Activated CD8-positive, alpha-beta memory T cell treated with anti-CD3 and anti-CD28 coated beads, Interleukin-2, amount 50 U/mL, for 1 hour (primary cell): ENCODE results near the gene RAD9B.
"Not testable (repeated sequence)": the region's sequence is repeated elsewhere in the genome, so short reads cannot be mapped to it uniquely, and the experiment has no call there.

Source experiments
- DNase-seq: peaks from one replicate; pipeline ENCODE4 v3.0.0-alpha.2; 2020; ENCODE audit errors: extremely low read depth

The RAD9B gene

DNA sequence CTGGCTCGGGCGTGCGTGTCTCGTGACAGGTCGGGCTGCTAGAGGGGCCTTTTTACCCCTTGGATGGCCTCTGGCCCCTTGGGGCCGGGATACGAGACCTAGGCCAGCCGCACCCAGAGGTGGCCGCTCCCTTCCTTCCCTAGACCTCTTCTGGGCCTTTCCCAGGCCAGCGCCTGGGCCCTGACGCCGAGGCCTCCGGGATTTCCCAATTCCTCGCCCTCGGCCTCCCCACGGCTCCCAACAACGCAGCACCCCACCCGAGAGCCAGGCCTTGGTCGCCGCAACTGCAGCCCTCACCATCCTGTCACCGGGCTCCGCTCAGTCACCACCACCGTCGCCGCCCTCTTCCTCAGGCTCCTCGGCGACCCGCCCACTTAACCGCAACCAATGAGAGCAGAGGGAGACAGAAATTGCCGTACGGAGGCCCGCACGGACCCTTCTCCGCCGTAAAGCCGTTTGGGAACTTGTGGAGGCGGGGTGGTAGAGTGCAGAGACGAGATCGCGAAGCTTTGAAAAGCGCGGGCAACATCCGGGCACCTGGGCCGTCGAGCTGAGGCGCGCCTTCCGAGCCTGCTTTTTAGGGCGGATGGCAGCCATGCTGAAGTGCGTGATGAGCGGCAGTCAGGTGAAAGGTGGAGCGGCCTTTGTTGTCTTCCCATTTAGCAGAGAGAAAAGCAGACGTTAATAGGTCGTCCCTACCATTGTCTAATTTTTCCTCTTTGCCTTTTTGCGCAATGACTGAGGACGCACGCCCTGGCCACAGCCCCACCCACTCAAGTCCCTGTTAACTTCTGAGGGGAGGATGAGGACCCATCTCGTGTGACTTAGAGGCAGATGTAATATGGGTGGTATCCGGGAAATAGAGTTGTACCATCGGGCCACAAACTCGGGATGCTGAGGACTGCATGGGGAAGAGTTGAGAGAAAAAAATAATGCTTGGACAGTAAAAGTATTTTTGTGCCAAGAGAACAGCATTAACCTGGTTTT lies at the start of gene RAD9B, which contains the start of gene VPS29:
RAD9B (plus strand) TSS at position 580 of the 987 bp plus-strand sequence; CDS start at position 587, 7 bp downstream.
VPS29 (minus strand) TSS at position 360 of the 987 bp plus-strand sequence; CDS start at position 300, 60 bp downstream.
- peak; percentile 98 for DNase-seq

DNA sequence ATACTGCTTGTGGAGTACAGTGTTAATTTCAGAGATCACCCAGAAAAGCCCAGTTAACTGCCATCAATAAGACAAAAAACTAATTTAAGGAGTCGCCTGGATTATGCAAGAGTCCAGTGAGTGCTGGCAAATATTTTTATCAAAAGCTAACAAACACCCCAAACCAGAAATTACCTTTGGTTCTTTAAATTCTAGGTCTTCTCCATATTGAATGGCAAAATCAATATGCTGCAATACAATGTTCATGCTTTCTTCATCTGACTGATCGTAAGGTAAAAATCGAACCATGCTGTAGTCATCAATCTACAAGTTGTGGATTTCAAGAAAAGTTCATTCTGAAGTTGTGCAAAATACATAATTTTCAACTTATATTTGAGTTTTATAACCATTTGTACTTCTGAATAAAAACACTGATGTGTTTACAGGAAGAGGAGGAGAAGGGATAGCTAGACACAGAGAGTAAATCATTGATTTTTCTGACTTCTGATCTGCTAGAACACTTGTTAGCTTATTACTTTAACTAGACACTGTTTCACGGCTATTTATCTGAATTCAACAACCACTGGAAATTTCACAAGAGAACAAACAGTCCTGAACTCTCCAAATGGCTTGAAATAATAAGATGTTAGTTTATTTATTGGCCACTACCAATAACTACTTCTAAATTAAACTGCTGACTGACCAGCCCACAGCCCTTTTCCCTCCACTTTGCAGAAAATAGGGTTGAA lies 48.4 kb upstream of the RAD9B start:
- no peak for DNase-seq

GRCh38 chr12:110458756-110459155 lies 43.4 kb upstream of the RAD9B start:
- DNase-seq: no peak

DNA sequence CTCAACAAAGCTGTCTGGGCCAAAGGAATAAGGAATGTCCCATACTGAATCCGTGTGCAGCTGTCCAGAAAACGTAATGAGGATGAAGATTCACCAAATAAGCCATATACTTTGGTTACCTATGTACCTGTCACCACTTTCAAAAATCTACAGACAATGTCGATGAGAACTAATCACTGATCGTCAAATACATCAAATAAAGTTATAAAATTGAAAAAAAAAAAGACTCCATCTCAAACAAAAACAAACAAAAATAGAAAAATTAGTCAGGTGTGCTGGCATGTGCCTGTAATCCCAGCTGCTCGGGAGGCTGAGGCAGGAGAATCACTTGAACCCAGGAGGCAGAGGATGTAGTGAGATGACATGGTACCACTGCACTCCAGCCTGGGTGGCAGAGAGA lies 40.9 kb upstream of the RAD9B start:
- not testable (repeated sequence) for DNase-seq

DNA sequence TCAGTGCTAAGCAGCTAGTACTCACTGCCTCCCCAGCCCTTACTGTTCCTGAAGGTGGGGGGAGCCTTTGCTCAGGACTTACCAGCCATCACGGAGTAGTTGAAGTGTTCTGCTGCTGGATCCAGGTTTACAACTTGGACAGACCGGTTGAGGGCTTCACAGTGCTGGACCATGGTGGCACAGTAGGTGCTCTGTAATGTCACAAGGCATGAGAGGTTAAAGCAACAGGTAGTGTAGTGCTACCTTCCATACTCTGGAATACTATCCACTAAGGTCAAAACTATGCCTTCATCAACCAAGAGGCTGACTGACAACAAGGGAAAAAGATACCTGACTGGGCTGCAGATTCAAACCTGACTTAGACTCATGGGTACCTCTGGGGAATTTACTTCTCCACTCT lies 37.1 kb upstream of the RAD9B start:
- DNase-seq: no peak

DNA sequence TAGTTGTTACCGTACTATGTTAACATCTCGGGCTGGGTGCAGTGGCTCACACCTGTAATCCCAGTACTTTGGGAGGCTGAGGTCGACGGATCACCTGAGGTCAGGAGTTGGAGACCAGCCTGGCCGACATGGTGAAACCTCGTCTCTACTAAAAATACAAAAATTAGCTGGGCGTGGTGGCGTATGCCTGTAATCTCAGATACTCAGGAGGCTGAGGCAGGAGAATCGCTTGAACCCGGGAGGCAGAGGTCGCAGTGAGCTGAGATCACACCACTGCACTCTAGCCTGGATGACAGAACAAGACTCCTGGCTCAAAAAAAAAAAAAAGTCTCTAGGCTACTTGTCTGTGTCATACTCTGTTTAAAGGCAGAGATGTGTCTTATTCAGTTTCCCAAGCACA lies 36.4 kb upstream of the RAD9B start:
- DNase-seq: not testable (repeated sequence)

- DNase-seq: no peak
These were observed 35.3 kb upstream of the RAD9B start for GRCh38 chr12:110466791-110467190.

GRCh38 chr12:110467847-110468213 lies 34.3 kb upstream of the RAD9B start:
- no peak for DNase-seq

DNA sequence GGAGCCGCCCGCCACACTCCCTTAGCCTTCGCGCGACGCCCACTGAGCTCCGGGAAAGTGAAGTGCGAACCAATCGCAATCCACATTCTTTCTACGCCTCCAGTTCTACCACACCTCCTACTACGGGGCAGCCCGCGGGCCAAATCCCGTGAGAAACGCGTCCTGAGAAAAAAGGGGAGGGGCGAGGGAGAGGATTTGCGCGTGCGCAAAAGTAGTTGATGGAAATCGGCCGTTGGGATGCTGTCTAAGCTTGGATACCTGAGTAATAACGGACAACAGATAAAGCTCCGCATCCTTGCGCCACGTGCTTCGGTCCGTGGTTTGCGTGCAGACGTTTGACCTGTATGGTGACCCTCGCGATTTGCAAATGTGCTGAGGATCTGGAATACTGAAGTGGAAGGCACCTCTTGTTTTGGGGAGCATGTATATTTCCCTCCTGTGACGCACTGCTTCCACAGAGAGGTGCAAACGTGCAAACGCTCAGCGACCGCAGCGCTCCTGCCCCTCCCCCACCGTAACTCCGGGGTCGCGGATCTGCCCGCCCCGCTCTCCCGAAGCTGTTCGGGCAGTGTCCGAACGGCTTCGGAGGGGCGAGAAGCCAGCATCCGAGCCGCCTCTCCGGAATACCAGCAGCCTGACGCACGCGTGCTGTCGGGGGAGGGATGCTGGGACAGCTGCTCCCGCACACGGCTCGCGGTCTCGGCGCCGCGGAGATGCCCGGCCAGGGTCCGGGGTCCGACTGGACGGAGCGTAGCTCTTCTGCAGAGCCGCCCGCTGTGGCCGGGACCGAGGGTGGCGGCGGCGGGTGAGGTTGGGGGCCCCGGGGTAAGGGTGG lies 33.7 kb upstream of the RAD9B start, which contains the start of the genes FAM216A and GPN3:
FAM216A (plus strand) TSS at position 632 of the 835 bp plus-strand sequence; CDS start at position 663, 31 bp downstream.
GPN3 (minus strand) TSS at position 44 of the 835 bp plus-strand sequence. CDS start 54 bp downstream, outside the sequence.
- peak; percentile 83 for DNase-seq

- no peak for DNase-seq
These were observed 26.7 kb upstream of the RAD9B start for GRCh38 chr12:110475426-110475825.

GRCh38 chr12:110498984-110499706 lies 3.0 kb upstream of the RAD9B start:
- DNase-seq: no peak

- no peak for DNase-seq
These were observed 756 bp upstream of the RAD9B start for GRCh38 chr12:110501399-110501751.

- DNase-seq: no peak
These were observed 1.3 kb downstream of the RAD9B start for GRCh38 chr12:110503432-110503831.

- DNase-seq: no peak
These were observed 3.2 kb downstream of the RAD9B start for GRCh38 chr12:110505332-110505731.

DNA sequence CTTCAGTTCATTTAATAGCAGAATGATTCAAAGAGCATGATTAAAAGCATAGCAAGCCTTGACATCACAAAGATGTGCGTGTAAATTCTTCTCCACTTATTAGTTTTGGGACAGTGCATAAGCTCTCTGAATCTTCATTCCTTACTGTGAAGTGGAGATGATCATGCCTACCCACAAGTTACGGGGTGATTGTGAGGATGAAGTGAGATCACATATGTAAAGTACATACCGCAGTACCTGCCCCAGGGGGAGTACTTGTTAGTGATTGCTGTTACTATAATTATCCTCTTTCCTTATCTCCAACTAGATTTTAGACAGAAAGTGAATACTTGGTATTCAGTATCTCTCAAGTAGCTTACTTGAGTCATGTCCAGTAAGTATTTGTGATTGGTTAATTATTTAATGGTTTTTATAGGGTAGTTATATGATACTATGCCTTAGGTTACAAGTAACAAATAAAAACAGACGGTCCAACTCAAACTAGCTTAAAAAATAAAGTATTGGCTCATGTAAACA lies 6.0 kb downstream of the RAD9B start:
- DNase-seq: no peak

DNA sequence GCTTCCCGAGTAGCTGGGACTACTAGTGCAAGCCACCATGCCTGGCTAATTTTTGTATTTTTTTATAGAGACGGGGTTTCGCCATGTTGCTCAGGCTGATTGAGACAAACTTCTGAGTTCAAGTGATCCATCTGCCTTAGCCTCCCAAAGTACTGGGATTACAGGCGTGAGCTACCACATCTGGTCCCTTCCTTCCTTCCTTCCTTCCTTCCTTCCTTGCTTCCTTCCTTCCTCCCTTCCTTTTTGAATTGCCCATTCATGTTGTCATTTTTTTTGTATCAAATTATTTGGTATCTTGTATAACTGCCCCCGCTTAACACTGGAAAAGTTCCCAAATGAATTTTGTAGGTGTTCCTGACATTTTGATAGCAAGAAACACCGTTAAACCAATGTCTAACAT lies 11.7 kb downstream of the RAD9B start:
- no peak for DNase-seq

GRCh38 chr12:110514363-110514762 lies 12.2 kb downstream of the RAD9B start:
- DNase-seq: no peak

- no peak for DNase-seq
These were observed 14.9 kb downstream of the RAD9B start for GRCh38 chr12:110516995-110517394.

- not testable (repeated sequence) for DNase-seq
These were observed 15.9 kb downstream of the RAD9B start for GRCh38 chr12:110518014-110518413.

DNA sequence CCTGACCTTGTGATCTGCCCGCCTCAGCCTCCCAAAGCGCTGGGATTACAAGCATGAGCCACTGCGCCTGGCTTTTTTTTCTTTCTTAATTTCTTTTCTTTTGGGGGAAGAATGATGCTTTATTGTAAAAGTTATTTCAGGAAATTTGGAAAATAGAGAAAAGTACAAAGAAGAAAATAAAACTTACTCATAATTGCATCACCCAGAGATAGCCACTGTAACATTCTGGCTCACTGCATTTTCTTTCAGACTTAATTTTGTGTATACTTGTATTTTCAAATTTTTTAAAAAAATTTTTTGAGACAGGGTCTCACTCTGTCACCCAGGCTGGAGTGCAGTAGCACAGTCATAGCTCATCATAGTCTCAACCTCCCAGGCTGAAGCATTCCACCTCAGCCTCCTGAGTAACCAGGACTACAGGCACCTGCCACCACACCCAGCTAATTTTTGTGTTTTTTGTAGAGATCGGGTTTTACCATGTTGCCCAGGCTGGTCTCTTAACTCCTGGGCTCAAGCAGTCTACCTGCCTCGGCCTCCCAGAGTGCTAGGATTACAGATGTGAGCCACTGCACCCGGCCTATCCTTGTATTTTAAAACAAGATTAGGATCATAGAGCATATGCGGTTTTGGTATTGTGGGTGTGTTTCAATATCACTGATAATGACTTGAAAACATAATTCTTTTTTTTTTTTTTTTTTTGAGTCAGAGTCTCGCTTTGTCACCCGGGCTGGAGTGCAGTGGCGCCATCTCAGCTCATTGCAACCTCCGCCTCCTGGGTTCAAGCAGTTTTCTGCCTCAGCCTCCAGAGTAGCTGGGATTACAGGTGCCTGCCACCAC lies 19.0 kb downstream of the RAD9B start:
- not testable (repeated sequence) for DNase-seq
